GM18499 (cell line): ENCODE data around the gene MAP3K20.
"Not testable (repeated sequence)": the region's sequence is repeated elsewhere in the genome, so short reads cannot be mapped to it uniquely, and the experiment has no call there.

Experiments used
- ATAC-seq: cut with Tn5 transposase; IDR thresholded peaks from one replicate; pipeline ENCODE4 v1.9.1; 2021; ENCODE audit warnings: moderate number of reproducible peaks; ENCODE audit not compliant: insufficient read depth, unreplicated experiment

Gene MAP3K20

GRCh38 chr2:173117678-173118077 is 42.0 kb downstream of the MAP3K20 start:
- no peak for ATAC-seq

- no peak for ATAC-seq
These were observed 42.7 kb downstream of the MAP3K20 start for GRCh38 chr2:173118395-173118794.

- no peak for ATAC-seq
These were observed 43.6 kb downstream of the MAP3K20 start for GRCh38 chr2:173119069-173119807.

GRCh38 chr2:173119944-173120343 is 44.3 kb downstream of the MAP3K20 start:
- ATAC-seq: no peak

GRCh38 chr2:173122936-173123335 is 47.3 kb downstream of the MAP3K20 start:
- no peak for ATAC-seq

- ATAC-seq: no peak
These were observed 48.8 kb downstream of the MAP3K20 start for GRCh38 chr2:173124441-173124840.

- ATAC-seq: no peak
These were observed 51.2 kb downstream of the MAP3K20 start for GRCh38 chr2:173126819-173127218.

- not testable (repeated sequence) for ATAC-seq
These were observed 52.5 kb downstream of the MAP3K20 start for GRCh38 chr2:173128132-173128531.

- ATAC-seq: no peak
These were observed 55.1 kb downstream of the MAP3K20 start for GRCh38 chr2:173130496-173131465.

- ATAC-seq: no peak
These were observed 56.9 kb downstream of the MAP3K20 start for GRCh38 chr2:173132531-173132930.

- ATAC-seq: no peak
These were observed 59.1 kb downstream of the MAP3K20 start for GRCh38 chr2:173134703-173135102.

GRCh38 chr2:173136067-173136466 is 60.4 kb downstream of the MAP3K20 start:
- no peak for ATAC-seq

GRCh38 chr2:173136599-173136998 is 61.0 kb downstream of the MAP3K20 start:
- no peak for ATAC-seq

- ATAC-seq: no peak
These were observed 62.0 kb downstream of the MAP3K20 start for GRCh38 chr2:173137610-173138009.

GRCh38 chr2:173138962-173139361 is 63.3 kb downstream of the MAP3K20 start:
- ATAC-seq: no peak

GRCh38 chr2:173141666-173142065 is 66.0 kb downstream of the MAP3K20 start:
- no peak for ATAC-seq

- no peak for ATAC-seq
These were observed 69.8 kb downstream of the MAP3K20 start for GRCh38 chr2:173145454-173145853.

- ATAC-seq: no peak
These were observed 70.9 kb downstream of the MAP3K20 start for GRCh38 chr2:173146590-173146989.

GRCh38 chr2:173148520-173148919 is 72.9 kb downstream of the MAP3K20 start:
- ATAC-seq: no peak

- ATAC-seq: no peak
These were observed 73.8 kb downstream of the MAP3K20 start for GRCh38 chr2:173149491-173149890.

GRCh38 chr2:173150087-173150486 is 74.4 kb downstream of the MAP3K20 start:
- no peak for ATAC-seq
